NCI-H146 (cell line): ENCODE data around the gene GFI1.
"Not testable (repeated sequence)": the region's sequence is repeated elsewhere in the genome, so short reads cannot be mapped to it uniquely, and the experiment has no call there.

ENCODE experiments used
- DNase-seq: peaks from one replicate; lab custom pipeline; 2025; lab: John Stamatoyannopoulos, UW

GFI1 gene

GRCh38 chr1:92464588-92465255 lies 22.0 kb downstream of the GFI1 start:
- DNase-seq, result no peak

GRCh38 chr1:92461364-92462097 lies 25.2 kb downstream of the GFI1 start:
- peak; percentile 8 for DNase-seq

GRCh38 chr1:92459871-92460320 lies 26.8 kb downstream of the GFI1 start:
- no peak for DNase-seq

- DNase-seq, result no peak
Observed at GRCh38 chr1:92458146-92458545, 28.6 kb downstream of the GFI1 start.

- no peak for DNase-seq
Observed at GRCh38 chr1:92447976-92448375, 38.7 kb downstream of the GFI1 start.

- DNase-seq, result no peak
Observed at GRCh38 chr1:92447033-92447681, 39.6 kb downstream of the GFI1 start.

GRCh38 chr1:92446546-92446945 lies 40.2 kb downstream of the GFI1 start:
- no peak for DNase-seq

- DNase-seq, result no peak
Observed at GRCh38 chr1:92445865-92446264, 40.9 kb downstream of the GFI1 start.

- DNase-seq, result no peak
Observed at GRCh38 chr1:92444351-92444750, 42.4 kb downstream of the GFI1 start.

GRCh38 chr1:92443893-92444292 lies 42.8 kb downstream of the GFI1 start:
- DNase-seq, result no peak

GRCh38 chr1:92442351-92442750 lies 44.4 kb downstream of the GFI1 start:
- DNase-seq, result peak; percentile 60

- DNase-seq, result peak; percentile 91
Observed at GRCh38 chr1:92441697-92442342, 44.9 kb downstream of the GFI1 start.

GRCh38 chr1:92441316-92441696 lies 45.4 kb downstream of the GFI1 start:
- DNase-seq, result no peak

- DNase-seq, result no peak
Observed at GRCh38 chr1:92439291-92439690, 47.4 kb downstream of the GFI1 start.

- not testable (repeated sequence) for DNase-seq
Observed at GRCh38 chr1:92434572-92434971, 52.2 kb downstream of the GFI1 start.

GRCh38 chr1:92430030-92430429 lies 56.7 kb downstream of the GFI1 start:
- no peak for DNase-seq

GRCh38 chr1:92425617-92426016 lies 61.1 kb downstream of the GFI1 start:
- DNase-seq, result no peak
